Endodermal cell (in vitro differentiated cells): Measurements from ENCODE around the gene BBX. TPM values are rescaled to one million over a fixed set of nuclear protein-coding genes. Genes with fewer than 3 reads are reported as not detected.

ENCODE experiments used
- DNase-seq: peaks from one replicate; pipeline ENCODE4 v3.0.0-alpha.2; 2017
- H3K27ac ChIP-seq: 2 replicates; pipeline ENCODE4 v1.5.1; 2013; ENCODE audit warnings: mild to moderate bottlenecking, low read depth, low read length, moderate library complexity
- H3K27me3 ChIP-seq: 2 replicates; pipeline ENCODE4 v1.6.1; 2013; ENCODE audit warnings: mild to moderate bottlenecking, low read length, moderate library complexity; ENCODE audit not compliant: insufficient read depth, control insufficient read depth, poor library complexity, severe bottlenecking
- H3K36me3 ChIP-seq: 2 replicates; pipeline ENCODE4 v1.7.0; 2013; ENCODE audit warnings: mild to moderate bottlenecking, low read length, moderate library complexity; ENCODE audit not compliant: control insufficient read depth, insufficient read depth
- H3K4me1 ChIP-seq: one replicate; pipeline ENCODE4 v1.7.0; 2013; ENCODE audit warnings: low read length; ENCODE audit not compliant: control insufficient read depth, insufficient read depth
- H3K4me3 ChIP-seq: 2 replicates; pipeline ENCODE4 v1.5.1; 2013; ENCODE audit warnings: mild to moderate bottlenecking, low read length, moderate library complexity
- H3K9ac ChIP-seq: 2 replicates; pipeline ENCODE4 v1.6.1; 2013; ENCODE audit warnings: mild to moderate bottlenecking, low read length, moderate library complexity; ENCODE audit not compliant: poor library complexity, severe bottlenecking; ENCODE audit errors: extremely low read depth
- H3K9me3 ChIP-seq: 2 replicates; pipeline ENCODE4 v1.6.1; 2013; ENCODE audit warnings: mild to moderate bottlenecking, low read length, moderate library complexity; ENCODE audit not compliant: control insufficient read depth
- H3K27ac Mint-ChIP-seq: 2 replicates; pipeline ENCODE4 v1.8.0; 2020; ENCODE audit warnings: mixed read lengths
- H3K27me3 Mint-ChIP-seq: 2 replicates; pipeline ENCODE4 v1.8.0; 2021; ENCODE audit warnings: mild to moderate bottlenecking, mixed read lengths; ENCODE audit not compliant: insufficient read depth
- H3K36me3 Mint-ChIP-seq: 2 replicates; pipeline ENCODE4 v1.8.0; 2020; ENCODE audit warnings: low read depth, mixed read lengths
- H3K4me1 Mint-ChIP-seq: 2 replicates; pipeline ENCODE4 v1.8.0; 2020; ENCODE audit warnings: mixed read lengths
- H3K4me3 Mint-ChIP-seq: 2 replicates; pipeline ENCODE4 v1.8.0; 2020; ENCODE audit warnings: mild to moderate bottlenecking, moderate library complexity, mixed read lengths
- H3K9me3 Mint-ChIP-seq: 2 replicates; pipeline ENCODE4 v1.8.0; 2020; ENCODE audit warnings: mild to moderate bottlenecking, mixed read lengths
- WGBS, 2 experiments: methylation state at CpG; one replicate each; pipeline versions ENCODE4 v1.1.5 to v1.1.7; 2013; ENCODE audit warnings: missing lambda C conversion rate in 2 of 2, mixed read lengths in 1 of 2; ENCODE audit not compliant: insufficient coverage in 1 of 2, insufficient read length in 1 of 2; 5-methylcytosine and 5-hydroxymethylcytosine counted together
- total RNA-seq, 2 donors: library from RNA; stranded (reverse); fragmentation: NEBNext Ultra II Directional in 1 of 2; extraction: Animal tissue kit (Norgen Biotek cat#: 25700) in 1 of 2; gene quantifications; 2 replicates in 1 of 2; 3 replicates in 1 of 2; pipeline ENCODE4 v1.2.1, GENCODE V29; 2021
- TF ChIP-seq, protein P1 (sequence below): fragments of 200-600 bp; sonication (generic); conservative IDR thresholded peaks from 2 replicates; pipeline ENCODE4 v1.5.0; 2021; ENCODE audit warnings: antibody characterized with exemption, mild to moderate bottlenecking

Gene BBX
- total RNA-seq, 2 donors from 2014 or later = 34.2 to 41.2 TPM

DNA sequence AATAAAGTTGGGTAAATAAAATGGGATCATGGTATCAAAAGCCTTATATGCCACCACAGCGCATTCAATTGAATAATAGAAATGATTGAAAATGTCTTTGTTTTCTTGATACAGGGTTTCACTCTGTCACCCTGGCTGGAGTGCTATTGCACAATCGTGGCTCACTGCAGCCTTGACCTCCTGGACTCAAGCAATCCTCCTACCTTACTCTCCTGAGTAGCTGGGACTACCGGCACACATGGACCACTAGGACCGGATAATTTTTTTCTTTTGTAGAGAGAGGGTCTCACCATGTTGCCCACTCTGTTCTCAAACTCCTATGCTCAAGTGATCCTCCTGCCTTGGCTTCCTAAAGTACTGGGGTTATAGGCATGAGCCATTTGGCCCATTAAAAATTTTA is 33.8 kb upstream of the BBX start:
- peaks cover 10% of the 10 kb centered on the region for H3K4me1 Mint-ChIP-seq
- WGBS, 2 experiments = 80 to 97% methylated on average over 2 to 4 of the region's 4 CpGs

DNA sequence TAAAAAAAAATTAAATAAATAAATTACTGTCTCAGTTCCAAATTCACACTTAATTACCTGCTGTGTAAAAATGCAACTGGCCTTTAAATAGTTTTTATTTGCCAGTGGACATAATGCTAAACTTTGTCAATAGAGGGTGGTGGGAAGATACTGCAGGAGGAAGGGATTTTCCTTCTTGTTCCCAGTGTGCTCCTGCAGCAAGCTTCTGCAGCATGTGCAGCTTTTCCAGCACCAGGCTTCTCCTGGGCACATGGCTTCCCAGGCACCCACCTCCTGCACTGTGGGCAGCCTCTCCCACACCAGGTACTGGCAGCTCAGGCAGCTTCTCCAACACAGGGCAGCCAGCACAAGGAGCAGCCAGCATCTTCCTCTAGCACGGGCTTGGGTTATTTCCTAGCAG is 29.6 kb upstream of the BBX start:
- TF ChIP-seq, protein P1, sequence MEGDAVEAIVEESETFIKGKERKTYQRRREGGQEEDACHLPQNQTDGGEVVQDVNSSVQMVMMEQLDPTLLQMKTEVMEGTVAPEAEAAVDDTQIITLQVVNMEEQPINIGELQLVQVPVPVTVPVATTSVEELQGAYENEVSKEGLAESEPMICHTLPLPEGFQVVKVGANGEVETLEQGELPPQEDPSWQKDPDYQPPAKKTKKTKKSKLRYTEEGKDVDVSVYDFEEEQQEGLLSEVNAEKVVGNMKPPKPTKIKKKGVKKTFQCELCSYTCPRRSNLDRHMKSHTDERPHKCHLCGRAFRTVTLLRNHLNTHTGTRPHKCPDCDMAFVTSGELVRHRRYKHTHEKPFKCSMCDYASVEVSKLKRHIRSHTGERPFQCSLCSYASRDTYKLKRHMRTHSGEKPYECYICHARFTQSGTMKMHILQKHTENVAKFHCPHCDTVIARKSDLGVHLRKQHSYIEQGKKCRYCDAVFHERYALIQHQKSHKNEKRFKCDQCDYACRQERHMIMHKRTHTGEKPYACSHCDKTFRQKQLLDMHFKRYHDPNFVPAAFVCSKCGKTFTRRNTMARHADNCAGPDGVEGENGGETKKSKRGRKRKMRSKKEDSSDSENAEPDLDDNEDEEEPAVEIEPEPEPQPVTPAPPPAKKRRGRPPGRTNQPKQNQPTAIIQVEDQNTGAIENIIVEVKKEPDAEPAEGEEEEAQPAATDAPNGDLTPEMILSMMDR = no peak
- no peaks in the 10 kb centered on the region for H3K27me3 Mint-ChIP-seq

More for the DNA sequence above, 33.8 kb upstream of the BBX start:
- H3K9me3 Mint-ChIP-seq = no peaks in the 10 kb centered on the region
- H3K9me3 ChIP-seq = no peaks in the 10 kb centered on the region
- H3K27ac Mint-ChIP-seq = no peak overlapping the region
- TF ChIP-seq, protein P1 = no peak
- no peak for DNase-seq
- H3K27me3 ChIP-seq = no peaks in the 10 kb centered on the region
- H3K27me3 Mint-ChIP-seq = no peaks in the 10 kb centered on the region
- no peaks in the 10 kb centered on the region for H3K36me3 Mint-ChIP-seq
- H3K4me1 ChIP-seq = peaks cover 6% of the 10 kb centered on the region
- no peak overlapping the region for H3K4me3 Mint-ChIP-seq
- H3K36me3 ChIP-seq = no peaks in the 10 kb centered on the region
- H3K9ac ChIP-seq = no peak overlapping the region
- no peak overlapping the region for H3K4me3 ChIP-seq
- H3K27ac ChIP-seq = no peak overlapping the region

DNA sequence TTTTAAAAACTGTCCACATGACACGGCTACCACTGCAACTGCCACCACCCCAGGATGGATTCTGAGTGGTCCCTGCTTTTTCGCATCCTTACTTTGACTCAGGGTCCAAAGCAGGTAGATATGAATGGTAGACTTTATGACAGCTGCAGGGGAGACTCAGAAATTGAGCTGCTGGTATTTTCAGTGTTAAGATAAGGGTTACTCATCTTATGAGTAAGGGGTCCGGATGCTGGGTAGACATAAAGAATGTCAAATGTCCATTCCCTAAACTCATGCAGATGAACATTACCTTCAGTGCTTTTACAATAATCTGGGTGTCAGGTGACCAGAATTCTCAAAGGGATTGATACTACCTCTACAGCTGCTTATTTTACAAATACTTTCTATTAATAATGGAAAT is 25.9 kb upstream of the BBX start:
- no peaks in the 10 kb centered on the region for H3K9me3 ChIP-seq
- H3K36me3 ChIP-seq = no peaks in the 10 kb centered on the region
- no peaks in the 10 kb centered on the region for H3K36me3 Mint-ChIP-seq
- no peak overlapping the region for H3K4me3 Mint-ChIP-seq
- DNase-seq = no peak
- no peaks in the 10 kb centered on the region for H3K4me1 ChIP-seq
- no peak overlapping the region for H3K4me3 ChIP-seq
- no peaks in the 10 kb centered on the region for H3K9me3 Mint-ChIP-seq
- H3K27ac ChIP-seq = no peak overlapping the region
- no peaks in the 10 kb centered on the region for H3K27me3 ChIP-seq
- no peak overlapping the region for H3K9ac ChIP-seq
- WGBS, 2 experiments = 95 to 100% methylated on average over 3 of the region's 3 CpGs
- H3K4me1 Mint-ChIP-seq = no peaks in the 10 kb centered on the region
- no peak overlapping the region for H3K27ac Mint-ChIP-seq
- TF ChIP-seq, protein P1 = no peak
- H3K27me3 Mint-ChIP-seq = no peaks in the 10 kb centered on the region

More for the DNA sequence above, 29.6 kb upstream of the BBX start:
- no peaks in the 10 kb centered on the region for H3K36me3 Mint-ChIP-seq
- no peak overlapping the region for H3K27ac Mint-ChIP-seq
- Histone ChIP-seq H3K4me1 (no peaks in the 10 kb centered on the region), H3K9me3 (no peaks in the 10 kb centered on the region), H3K9ac (no peak overlapping the region), H3K27ac (no peak overlapping the region), H3K36me3 (no peaks in the 10 kb centered on the region), H3K4me3 (no peak overlapping the region), H3K27me3 (no peaks in the 10 kb centered on the region)
- 75 to 94% methylated on average over 1 of the region's 1 CpG for WGBS, 2 experiments
- H3K9me3 Mint-ChIP-seq = no peaks in the 10 kb centered on the region
- peak; percentile 47 for DNase-seq
- no peaks in the 10 kb centered on the region for H3K4me1 Mint-ChIP-seq
- H3K4me3 Mint-ChIP-seq = no peak overlapping the region
